Peyer's patch (tissue), 4 donors: ENCODE data around the gene FUBP1.
"Not testable (repeated sequence)": the region's sequence is repeated elsewhere in the genome, so short reads cannot be mapped to it uniquely, and the experiment has no call there.

Experiments used
- CTCF ChIP-seq, 6 experiments: fragments of 450-650 bp in 4 of 6; fragments of 200-600 bp in 2 of 6; sonication (generic) in 1 of 6; IDR thresholded peaks; one replicate each; pipeline ENCODE4 v1.5.1; 2017 to 2019; ENCODE audit warnings: antibody characterized with exemption in 6 of 6, mild to moderate bottlenecking in 3 of 6, moderate library complexity in 1 of 6
- POLR2A ChIP-seq, 2 donors: fragments of 450-650 bp; IDR thresholded peaks; one replicate each; pipeline ENCODE4 v1.5.1; 2017; ENCODE audit warnings: antibody characterized with exemption in 2 of 2, mild to moderate bottlenecking in 2 of 2, moderate library complexity in 2 of 2

GRCh38 chr1:78021134-78021533, 42.3 kb upstream of the FUBP1 start:
- not testable (repeated sequence) for TF ChIP-seq POLR2A, CTCF (IDR thresholded peaks at IDR 0.05)
